ENCODE data around the gene ARHGEF10L.

The ARHGEF10L gene

DNA sequence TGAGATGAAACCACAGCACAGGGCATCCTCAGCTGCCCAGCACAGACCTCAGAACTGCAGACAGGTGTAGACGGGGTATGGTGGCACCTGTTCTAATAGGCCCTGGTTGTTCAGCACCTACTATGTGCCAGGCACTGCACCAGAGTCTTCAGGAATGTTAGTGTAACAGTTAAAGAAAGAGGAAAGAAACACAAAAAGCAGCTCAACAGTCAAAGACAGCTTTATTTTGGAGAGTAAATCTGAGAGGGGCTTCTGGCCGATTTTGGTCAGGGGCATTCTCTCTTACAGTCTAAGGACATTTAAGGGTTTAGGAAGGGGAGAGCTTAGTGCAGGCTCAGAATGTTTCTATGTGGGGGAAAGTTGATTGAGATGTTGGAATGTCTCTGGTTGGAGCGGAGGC, 170.5 kb downstream of the ARHGEF10L start:
- no peak for DNase-seq (ENCODE audit: low spot score)

DNA sequence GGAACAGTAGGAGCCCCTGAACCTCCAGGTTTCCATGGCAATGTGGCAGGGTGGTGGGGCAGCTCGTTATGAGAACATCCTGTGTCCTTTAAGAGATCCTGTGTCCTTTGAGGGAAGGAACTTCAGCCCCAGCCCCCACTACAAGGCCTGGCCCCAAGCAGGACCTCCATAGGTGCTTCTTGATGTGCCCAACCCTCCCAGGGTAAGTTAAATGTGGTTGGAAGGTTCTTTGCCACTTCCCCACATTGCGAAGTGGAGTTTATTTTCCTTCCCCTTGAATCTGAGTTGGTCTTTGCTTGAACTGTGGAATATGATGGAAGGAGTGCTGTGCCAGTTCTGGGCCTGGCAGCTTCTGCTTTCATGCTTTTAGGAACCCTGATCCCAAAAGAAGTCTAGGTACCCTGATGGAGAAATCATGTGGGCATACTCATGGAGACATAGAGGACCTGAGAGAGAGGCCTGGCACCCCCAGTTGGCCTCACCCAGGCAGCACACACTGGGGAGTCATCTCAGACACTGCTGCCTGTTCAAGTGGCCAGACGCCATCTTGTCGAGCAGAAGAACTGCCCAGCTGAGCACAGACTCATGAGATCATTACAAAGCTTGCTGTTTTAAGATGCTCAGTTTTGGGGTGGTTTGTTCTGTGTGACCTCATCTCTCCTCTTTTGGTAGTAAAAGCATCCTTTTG, 171.5 kb downstream of the ARHGEF10L start:
- no peak for DNase-seq (ENCODE audit: low spot score)

DNA sequence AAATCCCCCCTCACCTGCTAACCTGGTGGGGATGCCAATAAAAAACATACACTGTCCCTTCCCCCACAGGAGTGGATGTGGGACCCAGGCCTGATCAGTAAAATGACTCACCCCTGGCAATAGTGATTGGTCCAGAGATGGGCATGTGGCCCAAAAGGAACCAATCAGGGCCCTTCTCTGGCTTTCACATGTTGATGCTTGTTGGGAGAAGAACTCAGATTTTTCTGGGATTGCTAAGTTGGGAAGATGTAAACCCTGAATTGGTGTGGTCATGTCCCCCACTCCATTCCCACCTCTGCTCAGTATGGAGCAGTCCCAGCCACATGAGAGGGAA, 172.0 kb downstream of the ARHGEF10L start:
- no peak for DNase-seq (ENCODE audit: low spot score)

DNA sequence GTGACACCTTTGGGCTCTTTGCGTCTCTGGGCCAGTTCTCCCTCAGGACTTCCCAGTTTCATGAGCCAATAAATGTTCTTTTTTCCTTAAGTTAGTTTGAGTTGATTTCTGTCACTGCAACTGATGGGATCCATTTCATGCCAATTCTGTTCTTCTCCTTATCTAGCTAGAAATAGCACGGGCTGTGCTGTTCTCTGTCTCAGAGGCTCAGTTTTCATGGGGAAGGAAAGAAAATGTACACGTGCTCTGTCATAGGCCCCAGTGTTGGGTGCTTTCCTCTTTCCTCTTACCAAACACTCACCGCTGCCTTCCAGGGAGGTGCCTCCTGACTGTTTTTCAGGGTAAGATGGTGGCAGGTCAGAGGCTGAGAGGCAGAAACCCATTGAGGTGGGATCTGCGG, 172.4 kb downstream of the ARHGEF10L start:
- no peak for DNase-seq (ENCODE audit: low spot score)

DNA sequence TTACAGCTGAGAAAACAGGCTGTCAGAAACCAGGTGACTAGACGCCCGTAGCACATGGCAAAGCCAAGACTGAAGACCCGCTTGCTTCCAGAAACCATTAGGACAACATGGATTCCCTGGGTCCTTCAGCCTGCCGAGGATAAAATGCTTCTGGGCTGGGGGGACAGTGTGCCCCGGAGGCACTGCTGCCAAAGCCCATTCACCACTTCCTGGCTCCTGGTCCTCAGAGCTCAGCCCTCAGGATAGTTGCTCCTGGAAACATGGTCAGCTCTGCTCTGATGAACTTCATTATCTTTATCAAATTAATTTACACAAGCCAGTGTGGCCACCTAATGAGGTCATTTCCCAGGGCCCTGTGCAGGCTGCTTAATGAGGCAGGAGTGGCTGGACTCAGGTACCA, 174.5 kb downstream of the ARHGEF10L start:
- DNase-seq (ENCODE audit: low spot score): no peak

DNA sequence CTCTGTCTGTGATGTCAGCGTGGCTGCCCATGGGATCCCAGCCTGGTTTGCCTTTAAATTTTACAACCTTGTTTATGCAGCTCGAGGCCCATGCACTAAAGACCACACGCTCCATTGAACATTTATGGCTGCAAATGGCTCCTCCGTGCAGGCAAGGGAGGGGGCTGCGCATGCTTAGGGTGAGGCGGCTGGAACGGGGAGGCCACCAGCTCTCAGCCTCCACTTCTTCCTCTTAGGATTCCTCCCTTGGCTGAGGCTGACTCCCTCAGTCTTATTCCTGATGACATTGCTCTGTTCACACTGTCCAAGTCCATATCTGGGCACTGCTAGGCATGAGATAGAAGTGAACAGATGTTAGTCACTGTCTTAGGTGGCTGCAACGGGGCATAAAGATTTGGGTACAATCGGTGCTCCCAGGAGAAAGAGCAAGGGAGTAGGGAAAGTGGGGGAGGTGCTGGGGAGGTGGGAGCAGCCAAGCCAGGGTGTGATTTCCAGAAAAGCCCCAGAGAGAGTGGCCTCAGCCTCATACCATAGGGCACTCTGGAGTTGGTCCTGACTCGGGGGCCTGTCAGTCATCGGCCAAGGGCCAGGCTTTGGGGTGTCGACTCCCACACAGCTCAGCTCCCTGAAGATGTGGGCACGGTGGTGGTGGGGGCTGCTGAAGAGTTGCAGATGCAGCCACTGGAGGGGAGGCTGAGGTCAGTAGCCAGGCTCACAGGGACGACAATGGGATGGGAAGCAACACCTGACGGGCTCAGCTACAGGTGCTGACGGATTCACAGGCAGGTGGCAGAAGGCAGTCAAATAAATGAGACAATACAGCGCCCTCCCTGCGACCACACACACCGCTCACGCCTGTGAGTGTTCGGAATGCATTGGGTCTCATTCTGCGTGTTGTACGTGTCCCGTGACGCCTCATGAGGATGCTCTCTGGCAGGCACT, 178.4 kb downstream of the ARHGEF10L start:
- no peak for DNase-seq (ENCODE audit: low spot score)

DNA sequence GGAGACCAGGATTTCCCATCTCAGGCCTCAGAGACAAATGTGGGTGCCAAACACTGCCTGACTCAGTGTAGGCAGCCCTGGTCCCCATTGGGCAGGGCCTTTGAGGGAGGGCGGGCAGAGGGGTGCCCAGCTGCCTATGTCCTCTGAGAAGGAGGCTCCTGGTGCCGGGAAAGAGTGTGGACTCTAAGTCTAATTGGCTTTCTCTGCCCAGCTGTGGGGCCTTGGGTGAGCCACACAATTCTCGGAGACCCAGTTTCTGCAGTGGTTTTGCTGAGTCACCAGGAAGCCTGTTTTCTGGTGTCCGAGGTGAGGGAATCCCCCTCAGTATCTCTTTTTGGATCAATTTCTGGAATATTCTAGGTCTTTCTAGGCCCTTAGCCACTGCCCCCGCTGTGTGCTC, 180.4 kb downstream of the ARHGEF10L start:
- no peak for DNase-seq (ENCODE audit: low spot score)

DNA sequence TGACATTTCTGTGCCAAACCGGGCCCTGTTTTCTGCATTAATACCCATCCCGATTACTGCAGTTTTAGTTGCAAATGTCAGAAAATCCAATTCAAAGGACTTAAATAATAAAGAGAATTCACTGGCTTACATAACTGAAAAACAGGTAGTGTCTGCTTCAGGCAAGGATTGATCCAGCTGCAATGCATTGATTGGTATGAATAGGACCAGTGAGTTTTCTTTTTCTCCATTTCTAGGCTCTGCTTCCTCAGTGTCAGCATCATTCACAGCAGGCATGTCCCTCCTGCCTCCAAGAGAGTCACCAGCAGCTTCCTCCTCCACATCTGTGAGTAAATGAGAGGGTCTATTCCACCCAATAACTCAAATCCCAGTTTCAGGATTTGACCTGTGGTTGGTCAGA, 181.9 kb downstream of the ARHGEF10L start:
- DNase-seq (ENCODE audit: low spot score): no peak

DNA sequence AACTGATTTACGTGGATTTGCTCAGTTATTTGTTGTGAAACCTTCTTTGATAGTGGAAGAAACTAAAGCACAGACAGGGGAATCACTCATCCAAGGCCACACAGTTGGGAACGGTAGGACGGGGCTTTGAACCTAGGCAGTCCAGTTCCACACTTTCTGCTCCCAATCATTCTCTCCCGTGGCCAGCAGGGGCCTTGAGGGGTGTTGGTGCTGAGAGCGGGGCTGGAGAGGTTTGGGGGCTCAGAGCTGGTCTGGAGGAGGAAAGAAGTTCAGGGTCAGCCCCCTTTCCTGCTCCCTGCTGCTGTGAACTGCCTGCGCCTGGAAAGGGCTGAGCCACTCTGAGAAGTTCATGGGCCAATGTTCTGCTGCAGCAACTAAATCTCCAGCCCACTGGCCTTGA, 184.2 kb downstream of the ARHGEF10L start:
- DNase-seq (ENCODE audit: low spot score): no peak

DNA sequence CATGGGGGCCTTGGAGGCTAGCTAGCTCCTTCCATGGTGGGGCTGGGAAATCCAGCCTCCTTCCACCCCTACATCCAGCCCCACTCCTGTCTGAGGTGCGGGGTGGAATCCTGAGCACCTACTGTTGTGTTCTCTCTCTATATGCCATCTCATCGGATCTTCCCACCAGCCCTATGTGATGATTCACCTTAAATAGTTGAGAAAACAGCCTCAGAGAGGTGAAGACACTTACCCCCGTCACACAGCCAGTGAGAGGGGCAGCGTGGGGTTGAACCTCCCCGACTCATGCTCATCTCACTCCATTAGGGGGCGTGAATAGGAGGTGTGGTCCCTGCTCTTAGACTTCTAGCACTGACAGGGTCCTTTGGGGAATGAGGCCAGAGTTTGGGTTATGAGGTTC, 184.7 kb downstream of the ARHGEF10L start:
- no peak for DNase-seq (ENCODE audit: low spot score)

DNA sequence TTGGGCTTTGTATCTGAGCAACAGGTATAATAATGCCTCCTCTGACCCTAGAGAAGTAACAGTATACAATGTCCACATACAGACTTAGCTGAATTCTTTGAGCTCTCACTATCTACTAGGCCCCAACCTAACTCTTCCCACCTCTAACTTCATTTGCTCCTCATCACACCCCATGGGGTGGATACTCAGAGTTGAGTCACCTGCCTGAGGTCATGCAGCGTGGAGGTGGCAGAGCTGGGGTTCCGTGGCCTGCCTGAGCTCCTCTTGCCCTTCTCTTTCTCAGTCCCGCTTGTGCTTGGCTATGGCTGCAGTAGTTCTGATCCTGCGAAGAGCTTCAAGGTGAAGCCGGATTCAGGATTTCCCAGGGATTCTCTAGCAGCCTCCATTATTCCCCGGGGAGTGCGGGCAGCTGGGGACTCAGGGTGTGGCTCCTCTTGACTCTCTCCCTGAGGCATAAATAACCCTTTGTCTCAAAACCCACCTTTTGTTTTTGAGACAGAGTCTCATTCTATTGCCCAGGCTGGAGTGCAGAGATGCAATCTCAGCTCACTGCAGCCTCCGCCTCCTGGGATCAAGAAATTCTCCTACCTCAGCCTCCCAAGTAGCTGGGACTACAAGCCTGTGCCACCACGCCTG, 185.7 kb downstream of the ARHGEF10L start:
- no peak for DNase-seq (ENCODE audit: low spot score)

DNA sequence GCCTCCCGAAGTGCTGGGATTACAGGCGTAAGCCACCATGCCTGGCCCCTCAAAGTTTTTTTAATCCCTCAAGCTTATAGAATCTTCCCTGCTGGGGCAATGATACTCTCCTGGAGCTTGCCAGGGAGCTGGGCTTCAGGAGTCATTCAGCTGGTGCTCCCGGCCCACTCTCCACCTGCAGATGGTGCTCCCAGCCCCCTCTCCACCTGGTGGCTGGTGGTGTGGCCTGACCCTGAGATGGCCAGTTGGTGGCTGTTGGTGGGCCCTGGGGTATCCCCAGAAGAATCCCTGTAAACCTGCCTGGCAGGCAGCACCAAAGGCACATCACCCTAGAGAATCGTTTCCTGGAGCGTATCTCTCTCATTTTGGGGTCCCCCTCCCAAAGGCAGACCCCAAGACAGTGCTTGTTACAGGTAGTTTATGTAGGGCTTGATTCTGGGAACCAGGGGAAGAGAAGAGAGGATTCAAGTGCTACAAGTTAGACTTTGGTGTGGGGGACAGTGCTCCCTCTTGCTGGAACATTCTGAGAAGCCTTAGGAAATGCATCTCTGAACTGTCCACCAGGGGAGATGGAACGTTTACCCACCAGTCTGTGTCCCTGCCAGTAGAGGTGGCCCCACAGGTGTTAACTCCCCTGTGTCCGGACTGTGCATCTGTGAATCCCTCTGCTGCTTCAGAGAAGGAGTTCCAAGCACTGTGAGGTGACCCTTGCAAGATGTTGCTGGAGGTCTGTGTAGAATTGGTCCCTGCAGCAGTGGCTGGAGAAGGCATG, 186.5 kb downstream of the ARHGEF10L start:
- DNase-seq (ENCODE audit: low spot score): no peak

DNA sequence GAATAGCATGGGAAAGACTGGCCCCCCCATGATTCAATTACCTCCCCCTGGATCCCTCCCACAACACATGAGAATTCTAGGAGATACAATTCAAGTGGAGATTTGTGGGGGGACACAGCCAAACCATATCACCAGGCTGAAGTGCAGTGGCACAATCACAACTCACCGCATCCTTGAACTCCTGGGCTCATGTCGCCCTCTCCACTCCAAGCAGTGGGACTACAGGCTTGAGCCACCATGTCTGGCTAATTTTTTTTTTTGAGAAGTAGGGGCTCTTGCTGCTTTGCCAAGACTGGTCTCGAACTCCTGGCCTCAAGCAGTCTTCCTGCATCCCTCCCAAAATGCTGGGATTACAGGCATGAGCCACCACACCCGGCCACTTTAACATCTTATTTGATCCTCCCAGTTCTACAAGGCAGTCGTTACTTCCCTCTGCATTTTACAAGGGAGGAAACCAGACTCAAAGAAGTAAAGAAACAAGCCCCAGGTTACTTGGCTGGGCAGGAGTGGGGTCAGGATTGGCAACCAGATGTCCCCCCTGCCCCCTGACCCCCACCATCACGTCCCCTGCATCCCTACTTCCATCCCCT, 188.7 kb downstream of the ARHGEF10L start:
- no peak for DNase-seq (ENCODE audit: low spot score)

DNA sequence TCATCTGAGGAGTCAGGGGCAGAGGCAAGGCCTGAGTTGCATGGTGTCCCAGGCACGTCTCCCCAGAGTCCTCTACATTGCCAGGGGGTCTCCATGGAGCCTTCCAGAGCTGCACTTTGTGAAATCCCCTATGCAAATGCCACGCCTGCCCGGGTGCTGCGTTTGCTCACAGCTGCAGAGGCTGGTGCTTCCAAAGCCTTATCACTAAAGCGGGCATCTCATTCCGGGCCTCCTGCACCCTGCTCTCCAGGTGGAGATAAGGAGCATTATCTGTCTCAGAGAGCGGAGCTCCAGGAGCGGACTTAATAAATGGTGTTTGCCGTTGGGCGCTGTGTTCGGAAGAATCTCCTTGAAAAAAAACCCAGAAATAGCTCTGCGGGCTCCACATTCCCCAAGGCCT, 189.8 kb downstream of the ARHGEF10L start:
- DNase-seq (ENCODE audit: low spot score): no peak

DNA sequence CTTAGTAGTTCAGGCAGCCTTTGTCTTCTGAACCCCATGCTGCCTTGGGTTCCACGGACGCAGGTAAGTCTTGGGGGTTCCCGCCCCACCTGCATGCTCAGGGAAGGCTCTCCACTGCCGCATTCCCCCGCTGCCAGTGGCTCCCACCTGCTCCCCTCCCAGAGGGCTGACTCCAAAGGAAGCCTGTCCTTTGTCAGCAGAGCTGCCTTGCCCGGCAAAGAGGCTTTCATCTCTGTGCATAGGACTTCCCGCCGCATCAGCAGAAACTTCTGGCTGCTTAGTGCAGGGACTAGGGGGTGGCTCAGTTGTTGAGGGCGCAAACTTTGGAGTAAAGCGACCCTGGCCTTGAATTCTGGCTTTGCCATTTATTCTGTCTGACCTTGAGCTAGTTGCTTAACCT, 190.4 kb downstream of the ARHGEF10L start:
- DNase-seq (ENCODE audit: low spot score): no peak

DNA sequence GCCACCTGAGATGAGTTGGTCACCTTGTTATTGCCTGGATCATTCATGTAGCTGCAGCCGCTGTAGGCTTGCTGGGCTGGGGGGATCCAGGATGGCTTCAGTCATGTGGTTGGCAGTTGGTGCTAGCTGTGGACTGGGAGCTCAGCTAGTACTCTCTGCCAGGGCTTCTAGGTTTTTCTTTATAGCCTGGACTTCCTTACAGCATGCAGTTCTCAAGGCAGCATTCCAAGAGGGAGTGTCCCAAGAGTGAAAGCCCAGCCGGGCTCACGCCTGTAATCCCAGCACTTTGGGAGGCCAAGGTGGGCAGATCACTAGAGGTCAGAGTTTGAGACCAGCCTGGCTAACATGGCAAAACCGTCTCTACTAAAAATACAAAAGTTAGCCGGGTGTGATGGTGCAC, 192.0 kb downstream of the ARHGEF10L start:
- no peak for DNase-seq (ENCODE audit: low spot score)

DNA sequence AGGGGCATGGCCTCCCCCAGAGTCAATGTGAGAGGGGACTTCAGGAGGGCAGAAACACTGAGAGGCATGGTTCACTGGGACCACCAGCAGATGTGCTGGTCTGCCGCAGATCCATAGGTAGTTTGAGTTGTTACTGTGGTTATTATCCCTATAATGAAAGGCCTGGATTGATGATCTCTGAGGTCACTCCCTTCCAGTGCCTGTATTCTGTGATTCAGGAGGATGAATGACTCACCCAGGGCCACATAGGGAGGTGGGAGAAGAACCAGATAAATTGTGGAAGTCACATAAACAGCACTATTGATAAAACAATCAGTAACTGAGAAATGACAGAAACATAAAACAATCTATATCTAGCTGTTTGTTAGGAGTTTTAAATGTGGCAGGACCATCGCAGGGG, 193.0 kb downstream of the ARHGEF10L start:
- no peak for DNase-seq (ENCODE audit: low spot score)

DNA sequence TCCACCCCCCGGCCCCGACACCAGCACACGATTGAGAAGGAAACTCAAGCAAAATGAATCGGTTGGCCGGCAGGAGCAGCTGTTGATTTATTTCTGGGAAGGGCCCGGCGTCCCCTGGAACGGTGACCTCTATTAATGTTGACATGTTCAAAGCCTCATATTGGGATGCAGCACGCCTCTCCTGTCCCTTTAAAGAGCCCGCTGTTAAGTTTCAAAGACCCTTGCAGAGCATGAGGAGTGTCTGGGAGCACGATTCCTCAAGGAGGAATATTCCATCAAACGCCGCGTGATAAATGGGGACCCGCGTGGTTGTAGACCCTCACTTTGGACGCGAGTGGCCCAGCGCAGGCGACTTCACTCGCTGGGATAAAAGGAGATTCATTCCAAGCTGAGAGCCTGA, 194.2 kb downstream of the ARHGEF10L start:
- no peak for DNase-seq (ENCODE audit: low spot score)

DNA sequence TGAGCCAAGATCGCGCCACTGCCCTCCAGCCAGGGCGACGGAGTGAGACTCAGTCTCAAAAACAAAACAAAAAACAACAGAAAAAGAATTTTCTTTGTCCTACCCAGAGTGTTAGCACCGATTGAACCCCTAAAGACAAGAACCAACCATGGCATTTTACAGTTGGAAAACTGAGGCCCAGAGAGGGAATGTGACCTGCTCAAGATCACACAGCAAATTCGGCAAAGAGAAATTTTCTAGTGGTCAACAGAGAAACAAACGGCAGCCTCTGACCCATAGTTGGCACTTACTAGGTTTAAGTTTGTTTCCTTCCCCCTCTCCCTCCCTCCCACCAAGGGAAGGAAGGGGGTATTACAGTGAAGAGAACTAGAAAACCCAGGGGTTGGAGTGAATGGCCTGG, 195.1 kb downstream of the ARHGEF10L start:
- no peak for DNase-seq (ENCODE audit: low spot score)

DNA sequence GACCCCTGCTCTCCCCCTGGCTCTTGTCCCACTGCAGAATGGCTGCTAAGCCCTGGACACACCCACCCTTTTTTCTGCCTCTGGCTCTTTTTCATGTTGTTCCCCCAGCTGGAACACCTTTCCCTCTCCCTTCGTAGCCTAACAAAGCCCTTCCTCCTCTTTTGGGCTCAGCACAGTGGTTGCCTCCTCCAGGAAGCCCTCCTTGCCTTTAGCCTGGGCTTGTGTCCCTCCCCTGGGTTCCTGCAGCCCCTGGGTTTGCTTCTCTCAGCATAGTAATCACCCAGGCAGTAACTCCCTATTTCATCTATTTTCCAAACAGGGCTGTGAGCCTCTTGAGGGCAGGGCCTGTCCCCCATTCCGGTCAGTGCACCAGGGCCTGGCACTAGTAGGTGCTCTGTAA, 195.8 kb downstream of the ARHGEF10L start:
- no peak for DNase-seq (ENCODE audit: low spot score)

DNA sequence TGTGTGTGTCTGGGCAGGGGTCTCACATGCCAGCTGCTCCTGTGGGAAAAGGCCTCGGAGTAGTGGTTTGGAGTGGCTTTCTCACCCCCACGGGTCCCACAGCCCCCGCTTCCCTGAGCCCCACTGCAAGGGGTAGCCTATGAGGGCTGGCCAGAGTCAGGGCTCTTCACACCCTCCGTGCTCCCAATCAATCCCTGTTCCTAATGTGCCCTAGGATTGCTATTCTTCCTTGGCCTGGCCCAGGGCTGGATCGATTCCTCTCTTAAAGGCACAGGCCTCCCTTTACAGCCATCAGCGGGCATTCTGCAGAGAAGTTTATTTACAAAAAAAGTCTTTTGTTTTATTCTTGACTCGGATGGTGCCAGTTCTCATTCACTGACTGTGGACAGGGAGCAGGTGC, 196.3 kb downstream of the ARHGEF10L start:
- no peak for DNase-seq (ENCODE audit: low spot score)

DNA sequence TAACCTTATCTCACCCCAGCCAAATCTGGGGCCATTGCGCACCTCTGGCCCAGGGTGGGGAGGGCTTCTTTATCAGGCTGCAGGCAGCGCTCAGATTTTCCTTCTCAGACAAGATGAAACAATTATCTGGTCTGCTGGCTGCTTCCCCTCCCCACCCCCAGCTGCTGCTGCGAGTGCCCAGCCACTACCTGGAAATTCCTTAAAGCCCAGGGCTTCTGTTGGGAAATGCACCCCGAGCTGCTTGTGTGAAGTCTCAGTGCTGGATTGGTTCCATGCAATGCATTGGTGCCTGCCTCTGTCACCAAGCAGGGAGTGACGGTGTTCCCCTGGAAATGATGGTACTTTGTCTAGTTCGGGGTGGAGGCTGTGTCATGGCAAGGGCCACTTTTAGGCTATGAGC, 197.1 kb downstream of the ARHGEF10L start:
- no peak for DNase-seq (ENCODE audit: low spot score)

Measured in HuH-7 (cell line).